ENCODE measurements around the gene GYPB. TPM values are rescaled to one million over a fixed set of nuclear protein-coding genes. Genes with fewer than 3 reads are reported as not detected.
"Not testable (repeated sequence)": the region's sequence is repeated elsewhere in the genome, so short reads cannot be mapped to it uniquely, and the experiment has no call there.

The GYPB gene
- total and polyA plus RNA-seq, 10 of the 15 experiments (the other 5 are each of a cell fraction or from before 2014, with no cell fraction given) = 0.36 TPM; not detected in 9

GRCh38 chr4:143961075-143961474, 58.1 kb downstream of the GYPB start (continued):
- TF ChIP-seq FOXK2 (IDR thresholded peaks at IDR 0.05) (no peak), EGR1 (IDR thresholded peaks at IDR 0.05; ENCODE audit: borderline replicate concordance in 1 of 2, low read depth in 2 of 2, low read length in 2 of 2) (no peak)

DNA sequence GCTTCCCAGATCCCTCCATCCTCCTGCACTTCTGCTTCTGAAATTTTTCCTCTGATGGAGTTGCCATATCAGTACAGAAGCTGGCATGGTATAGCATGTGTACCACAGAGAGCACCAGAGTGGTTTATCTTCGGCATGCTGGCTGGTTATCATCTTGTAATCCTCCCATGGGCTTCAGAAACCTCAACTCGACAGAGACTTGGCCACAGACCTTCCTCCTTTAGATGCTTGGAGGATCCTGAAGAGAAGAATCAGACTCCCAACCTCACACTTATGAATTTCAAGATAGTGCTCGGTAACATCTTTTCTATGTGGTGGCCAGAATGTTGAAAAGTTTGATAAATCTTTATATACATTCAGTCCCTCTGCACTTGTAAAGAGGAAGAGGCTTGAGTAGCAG, 63.9 kb downstream of the GYPB start:
- H3K4me2 ChIP-seq (ENCODE audit: control insufficient read depth, insufficient read depth); BruUV-seq (replicated peaks); intact Hi-C loops (cut with micrococcal nuclease; ENCODE audit: unreplicated experiment); CTCF ChIA-PET; H3K9ac ChIP-seq (ENCODE audit: control insufficient read depth, insufficient read depth, low read length); FAIRE-seq; H3K27ac ChIP-seq (ENCODE audit: control insufficient read depth, insufficient read depth); H4K20me1 ChIP-seq (ENCODE audit: control insufficient read depth, insufficient read depth); H3K4me3 ChIP-seq; in situ Hi-C loops (cut with MboI); H3K27me3 ChIP-seq (replicated peaks in 1 of 2; ENCODE audit: control insufficient read depth in 2 of 2, insufficient read depth in 2 of 2, low read length in 1 of 2); H2AFZ ChIP-seq (ENCODE audit: control insufficient read depth, low read depth, low read length); H3K9me3 ChIP-seq (replicated peaks; ENCODE audit: control insufficient read depth, insufficient read depth, low read length); DNase-seq (ENCODE audit: low read depth, low spot score); RAD21 ChIA-PET (ENCODE audit: unreplicated experiment); POLR2A ChIA-PET; H3K79me2 ChIP-seq (ENCODE audit: control insufficient read depth, insufficient read depth, low read length); SMC1A ChIA-PET (ENCODE audit: uncharacterized antibody, unreplicated experiment); ATAC-seq; H3K4me1 ChIP-seq (ENCODE audit: control insufficient read depth, insufficient read depth, low read length); H3K36me3 ChIP-seq (ENCODE audit: control insufficient read depth in 2 of 2, insufficient read depth in 2 of 2, low read length in 1 of 2): not testable (repeated sequence)
- WGBS (ENCODE audit: insufficient coverage, insufficient replicate concordance, low lambda C conversion rate, missing lambda C conversion rate) = 17% methylated on average over 3 of the region's 3 CpGs

- SMC1A ChIA-PET (ENCODE audit: uncharacterized antibody, unreplicated experiment); H3K4me1 ChIP-seq (ENCODE audit: control insufficient read depth, insufficient read depth, low read length); H3K9ac ChIP-seq (ENCODE audit: control insufficient read depth, insufficient read depth, low read length); H2AFZ ChIP-seq (ENCODE audit: control insufficient read depth, low read depth, low read length); H3K27me3 ChIP-seq (replicated peaks in 1 of 2; ENCODE audit: control insufficient read depth in 2 of 2, insufficient read depth in 2 of 2, low read length in 1 of 2); CTCF ChIA-PET; DNase-seq (ENCODE audit: low read depth, low spot score); H4K20me1 ChIP-seq (ENCODE audit: control insufficient read depth, insufficient read depth); BruUV-seq (replicated peaks); RAD21 ChIA-PET (ENCODE audit: unreplicated experiment); H3K36me3 ChIP-seq (ENCODE audit: control insufficient read depth in 2 of 2, insufficient read depth in 2 of 2, low read length in 1 of 2); H3K4me2 ChIP-seq (ENCODE audit: control insufficient read depth, insufficient read depth); FAIRE-seq; POLR2A ChIA-PET; H3K79me2 ChIP-seq (ENCODE audit: control insufficient read depth, insufficient read depth, low read length); H3K27ac ChIP-seq (ENCODE audit: control insufficient read depth, insufficient read depth); H3K9me3 ChIP-seq (replicated peaks; ENCODE audit: control insufficient read depth, insufficient read depth, low read length); in situ Hi-C loops (cut with MboI); H3K4me3 ChIP-seq; intact Hi-C loops (cut with micrococcal nuclease; ENCODE audit: unreplicated experiment); ATAC-seq: not testable (repeated sequence)
Observed at GRCh38 chr4:143951458-143951972, 67.7 kb downstream of the GYPB start.

DNA sequence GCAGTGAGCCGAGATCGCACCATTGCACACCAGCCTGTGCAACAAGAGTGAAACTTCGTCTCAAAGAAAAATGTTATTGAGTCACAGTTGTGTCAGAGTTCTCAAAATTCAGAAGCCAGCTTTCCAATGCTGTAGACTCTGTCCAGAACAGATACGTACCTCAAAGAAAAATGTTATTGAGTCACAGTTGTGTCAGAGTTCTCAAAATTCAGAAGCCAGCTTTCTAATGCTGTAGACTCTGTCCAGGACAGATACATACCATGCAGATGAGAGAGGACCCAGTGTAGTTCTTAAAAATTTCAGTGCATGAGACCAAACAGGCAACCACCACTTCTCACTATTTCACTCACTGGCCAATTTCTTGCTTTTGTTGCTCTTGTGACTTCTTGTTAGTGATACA, 68.2 kb downstream of the GYPB start:
- H3K79me2 ChIP-seq (ENCODE audit: control insufficient read depth, insufficient read depth, low read length); in situ Hi-C loops (cut with MboI); ATAC-seq; H3K9ac ChIP-seq (ENCODE audit: control insufficient read depth, insufficient read depth, low read length); H4K20me1 ChIP-seq (ENCODE audit: control insufficient read depth, insufficient read depth); H3K36me3 ChIP-seq (ENCODE audit: control insufficient read depth in 2 of 2, insufficient read depth in 2 of 2, low read length in 1 of 2); H3K4me1 ChIP-seq (ENCODE audit: control insufficient read depth, insufficient read depth, low read length); BruUV-seq (replicated peaks); H3K4me3 ChIP-seq; RAD21 ChIA-PET (ENCODE audit: unreplicated experiment); H3K27me3 ChIP-seq (replicated peaks in 1 of 2; ENCODE audit: control insufficient read depth in 2 of 2, insufficient read depth in 2 of 2, low read length in 1 of 2); POLR2A ChIA-PET; intact Hi-C loops (cut with micrococcal nuclease; ENCODE audit: unreplicated experiment); DNase-seq (ENCODE audit: low read depth, low spot score); H2AFZ ChIP-seq (ENCODE audit: control insufficient read depth, low read depth, low read length); CTCF ChIA-PET; H3K4me2 ChIP-seq (ENCODE audit: control insufficient read depth, insufficient read depth); SMC1A ChIA-PET (ENCODE audit: uncharacterized antibody, unreplicated experiment); H3K9me3 ChIP-seq (replicated peaks; ENCODE audit: control insufficient read depth, insufficient read depth, low read length); H3K27ac ChIP-seq (ENCODE audit: control insufficient read depth, insufficient read depth); FAIRE-seq: not testable (repeated sequence)
- WGBS (ENCODE audit: insufficient coverage, insufficient replicate concordance, low lambda C conversion rate, missing lambda C conversion rate) = 48% methylated on average over 4 of the region's 4 CpGs

DNA sequence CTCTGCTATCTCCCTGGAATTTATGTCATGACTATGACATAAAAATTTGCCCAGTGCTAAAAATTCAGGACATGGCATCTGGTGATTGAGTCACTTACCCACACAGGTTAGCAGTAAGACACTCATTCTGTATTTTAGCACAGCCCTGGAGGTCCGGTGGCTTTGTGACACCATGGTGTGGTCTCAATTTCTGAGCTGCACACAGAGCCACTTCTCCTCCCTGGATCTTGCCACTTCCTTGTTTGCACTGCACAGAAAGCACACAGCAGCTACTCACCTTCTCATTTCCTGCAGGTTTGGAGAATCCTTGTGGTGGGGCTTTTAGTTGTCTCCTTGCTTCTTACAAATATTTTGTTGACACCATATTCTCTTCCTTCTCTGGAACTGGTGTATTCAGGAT, 69.0 kb downstream of the GYPB start:
- DNase-seq (ENCODE audit: low read depth, low spot score); H3K9me3 ChIP-seq (replicated peaks; ENCODE audit: control insufficient read depth, insufficient read depth, low read length); H3K79me2 ChIP-seq (ENCODE audit: control insufficient read depth, insufficient read depth, low read length); H3K4me2 ChIP-seq (ENCODE audit: control insufficient read depth, insufficient read depth); RAD21 ChIA-PET (ENCODE audit: unreplicated experiment); H4K20me1 ChIP-seq (ENCODE audit: control insufficient read depth, insufficient read depth); ATAC-seq; SMC1A ChIA-PET (ENCODE audit: uncharacterized antibody, unreplicated experiment); H3K27me3 ChIP-seq (replicated peaks in 1 of 2; ENCODE audit: control insufficient read depth in 2 of 2, insufficient read depth in 2 of 2, low read length in 1 of 2); FAIRE-seq; H2AFZ ChIP-seq (ENCODE audit: control insufficient read depth, low read depth, low read length); H3K9ac ChIP-seq (ENCODE audit: control insufficient read depth, insufficient read depth, low read length); H3K4me3 ChIP-seq; POLR2A ChIA-PET; in situ Hi-C loops (cut with MboI); H3K36me3 ChIP-seq (ENCODE audit: control insufficient read depth in 2 of 2, insufficient read depth in 2 of 2, low read length in 1 of 2); H3K27ac ChIP-seq (ENCODE audit: control insufficient read depth, insufficient read depth); intact Hi-C loops (cut with micrococcal nuclease; ENCODE audit: unreplicated experiment); BruUV-seq (replicated peaks); H3K4me1 ChIP-seq (ENCODE audit: control insufficient read depth, insufficient read depth, low read length); CTCF ChIA-PET: not testable (repeated sequence)
- WGBS (ENCODE audit: insufficient coverage, insufficient replicate concordance, low lambda C conversion rate, missing lambda C conversion rate) = 64% methylated on average over 1 of the region's 1 CpG

All from GM12878 (cell line).